Mammary microvascular endothelial cell (primary cell): ENCODE measurements around the gene SLC34A3. TPM values are rescaled to one million over a fixed set of nuclear protein-coding genes. Genes with fewer than 3 reads are reported as not detected.

ENCODE experiments used
- total RNA-seq: library from RNA; depleted of rRNA; stranded (reverse); fragments of >200 nt; gene quantifications from 2 replicates; pipeline ENCODE4 v1.2.3, GENCODE V29; 2015

The SLC34A3 gene
- not detected in 2 replicates for total RNA-seq

DNA sequence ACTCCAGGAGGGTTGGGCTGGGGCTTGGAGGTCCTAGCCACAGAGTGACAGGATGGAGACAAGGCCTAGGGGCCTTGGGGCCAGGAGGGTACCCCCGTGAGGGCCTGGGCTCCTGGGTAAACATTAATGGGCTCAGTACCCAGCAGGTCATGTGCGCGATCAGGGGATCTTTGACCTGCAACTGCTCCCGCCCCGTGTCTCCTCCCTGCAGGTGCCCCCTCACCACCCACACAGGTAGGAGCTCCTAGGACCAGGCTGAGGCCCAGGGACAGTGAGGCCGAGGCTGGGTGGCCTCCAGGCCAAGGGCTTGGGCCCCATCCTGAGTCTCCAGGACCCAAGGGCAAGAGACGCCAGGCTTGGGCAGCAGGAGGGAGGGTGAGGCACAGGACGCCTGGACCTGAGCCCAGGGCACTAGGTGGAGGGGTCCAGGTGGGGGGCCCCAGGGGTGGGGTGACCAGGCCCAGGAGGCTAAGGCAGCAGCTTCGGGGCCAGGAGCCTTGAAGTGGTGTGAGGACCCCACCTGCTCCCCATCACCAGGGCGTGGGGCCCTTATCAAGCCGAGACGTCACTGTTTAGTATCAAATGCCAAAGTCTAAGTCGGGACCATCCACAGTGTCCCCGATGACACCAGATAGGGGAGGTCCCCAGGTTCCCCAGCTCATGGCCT is at the start of gene SLC34A3:
Gene SLC34A3 (plus strand): TSS at position 197 of the 667 bp plus-strand sequence. CDS start 802 bp downstream, outside the sequence.

DNA sequence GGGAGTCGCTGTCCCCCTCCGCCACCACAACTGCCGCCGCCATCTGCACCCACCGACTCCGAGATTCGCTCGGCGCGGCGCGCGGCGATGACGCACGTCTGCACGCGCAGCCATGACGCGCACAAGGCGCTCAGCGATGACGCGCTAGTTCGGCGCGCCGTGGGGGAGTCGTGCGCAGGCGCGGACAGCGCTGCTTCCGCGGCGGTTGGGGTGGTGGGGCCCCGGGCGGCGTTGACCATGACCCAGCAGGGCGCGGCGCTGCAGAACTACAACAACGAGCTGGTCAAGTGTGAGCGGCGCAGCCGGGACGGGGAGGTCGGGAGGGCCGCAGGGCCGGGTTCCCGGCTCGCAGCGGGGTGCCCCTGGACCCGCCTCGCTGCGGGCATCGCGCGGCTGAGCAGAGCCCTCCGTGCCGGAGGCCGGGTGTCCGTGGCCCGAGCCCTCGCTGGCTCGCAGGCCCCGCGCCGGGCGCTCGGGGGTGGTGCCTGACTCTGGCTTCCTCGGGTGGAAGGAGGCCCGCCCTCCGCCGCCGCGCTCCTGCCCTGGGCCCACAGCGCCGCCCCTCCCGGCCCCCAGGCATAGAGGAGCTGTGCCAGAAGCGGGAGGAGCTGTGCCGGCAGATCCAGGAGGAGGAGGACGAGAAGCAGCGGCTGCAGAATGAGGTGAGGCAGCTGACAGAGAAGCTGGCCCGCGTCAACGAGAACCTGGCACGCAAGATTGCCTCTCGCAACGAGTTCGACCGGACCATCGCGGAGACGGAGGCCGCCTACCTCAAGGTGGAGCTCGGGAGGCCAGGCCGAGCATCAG is 42.0 kb upstream of the SLC34A3 start, which contains the start of the genes ANAPC2 and SSNA1:
Gene ANAPC2 (minus strand): TSS at position 71 of the 807 bp plus-strand sequence. CDS start 28 bp downstream, at position 43.
Gene SSNA1 (plus strand): TSS at position 187 of the 807 bp plus-strand sequence. CDS start 51 bp downstream, at position 238.

DNA sequence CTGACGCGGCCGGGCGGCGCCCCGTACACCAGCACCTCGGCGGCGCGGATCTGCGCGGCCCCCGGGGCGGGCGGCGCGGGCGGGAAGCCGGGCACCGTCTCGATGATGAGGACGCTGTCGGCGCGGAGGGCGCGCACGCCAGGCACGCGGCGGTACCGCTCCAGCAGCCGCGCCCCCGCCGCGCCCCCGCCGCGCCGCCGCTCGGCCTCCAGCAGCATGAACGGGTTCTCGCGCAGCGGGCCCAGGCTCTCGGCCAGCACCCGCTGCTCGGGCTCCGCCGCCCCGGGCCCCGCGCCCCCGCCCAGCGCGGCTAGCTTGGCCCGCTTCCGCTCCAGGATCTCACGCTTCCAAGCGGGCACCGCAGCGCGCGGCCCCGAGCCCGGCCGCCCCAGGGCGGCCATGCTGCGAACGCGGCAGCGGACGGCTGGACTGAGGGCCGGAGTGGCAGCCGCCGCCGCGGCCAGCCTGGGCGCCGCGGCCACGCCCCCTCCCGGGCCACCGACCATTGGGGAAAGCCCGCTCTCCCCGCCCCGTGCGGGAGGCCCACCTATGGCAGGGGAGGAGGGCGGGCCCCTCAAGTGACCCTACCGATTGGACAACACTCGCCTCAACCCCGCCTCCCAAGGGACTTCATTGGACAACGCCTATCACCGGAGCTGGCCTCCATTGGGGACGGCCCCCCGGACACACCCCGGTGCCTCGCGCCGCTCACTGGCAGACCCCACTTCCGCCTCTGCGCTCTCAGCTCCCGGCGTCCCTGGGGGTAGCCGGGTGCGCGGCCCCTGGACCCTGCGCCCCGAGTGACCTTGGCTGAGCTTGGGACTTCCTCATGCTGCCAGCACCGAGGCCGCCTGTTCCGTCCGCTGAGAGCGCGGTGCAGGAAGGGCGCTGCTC is 30.1 kb upstream of the SLC34A3 start, which contains the start of gene TPRN:
Gene TPRN (minus strand): TSS at position 431 of the 894 bp plus-strand sequence. CDS start 30 bp downstream, at position 401.

DNA sequence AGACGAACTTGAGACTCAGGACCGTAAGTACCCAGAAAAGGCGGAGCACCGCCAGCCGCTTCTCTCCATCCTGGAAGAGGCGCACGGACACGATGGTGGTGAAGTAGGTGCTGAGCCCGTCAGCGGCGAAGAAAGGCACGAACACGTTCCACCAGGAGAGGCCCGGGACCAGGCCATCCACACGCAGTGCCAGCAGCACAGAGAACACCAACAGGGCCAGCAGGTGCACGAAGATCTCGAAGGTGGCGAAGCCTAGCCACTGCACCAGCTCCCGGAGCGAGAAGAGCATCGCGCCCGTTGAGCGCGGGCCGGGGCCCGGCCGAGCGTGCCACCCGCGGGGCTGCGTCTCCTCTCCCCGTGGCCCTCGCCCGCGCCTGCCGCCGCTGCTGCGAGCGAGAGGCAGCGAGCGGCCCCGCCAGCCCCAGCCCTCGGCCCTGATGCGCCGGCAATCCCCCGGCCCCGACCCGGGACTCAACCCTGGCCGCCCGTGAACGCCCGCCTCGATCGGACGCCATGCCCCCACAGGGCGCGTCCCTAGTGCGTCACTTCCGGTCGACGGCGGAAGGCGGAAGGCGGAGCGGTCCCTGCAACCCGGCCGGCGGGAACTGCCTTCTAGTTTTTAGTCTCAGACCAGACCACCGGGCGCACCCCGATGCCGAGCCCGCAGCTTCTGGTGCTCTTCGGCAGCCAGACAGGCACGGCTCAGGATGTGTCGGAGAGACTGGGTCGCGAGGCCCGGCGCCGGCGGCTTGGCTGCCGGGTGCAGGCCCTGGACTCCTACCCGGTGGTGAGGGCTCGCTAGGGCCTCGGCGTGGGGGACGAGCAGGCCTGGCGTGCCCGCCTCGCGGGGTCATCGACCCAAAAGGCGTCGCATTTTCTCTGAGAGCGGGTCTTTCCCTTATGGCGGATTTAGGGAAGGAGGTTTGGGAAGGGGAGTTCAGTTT is 25.3 kb upstream of the SLC34A3 start, which contains the start of the genes NDOR1 and TMEM203:
Gene NDOR1 (plus strand): TSS at position 575 of the 944 bp plus-strand sequence. CDS start 78 bp downstream, at position 653.
Gene TMEM203 (minus strand): TSS at position 523 of the 944 bp plus-strand sequence. CDS start 234 bp downstream, at position 289.

DNA sequence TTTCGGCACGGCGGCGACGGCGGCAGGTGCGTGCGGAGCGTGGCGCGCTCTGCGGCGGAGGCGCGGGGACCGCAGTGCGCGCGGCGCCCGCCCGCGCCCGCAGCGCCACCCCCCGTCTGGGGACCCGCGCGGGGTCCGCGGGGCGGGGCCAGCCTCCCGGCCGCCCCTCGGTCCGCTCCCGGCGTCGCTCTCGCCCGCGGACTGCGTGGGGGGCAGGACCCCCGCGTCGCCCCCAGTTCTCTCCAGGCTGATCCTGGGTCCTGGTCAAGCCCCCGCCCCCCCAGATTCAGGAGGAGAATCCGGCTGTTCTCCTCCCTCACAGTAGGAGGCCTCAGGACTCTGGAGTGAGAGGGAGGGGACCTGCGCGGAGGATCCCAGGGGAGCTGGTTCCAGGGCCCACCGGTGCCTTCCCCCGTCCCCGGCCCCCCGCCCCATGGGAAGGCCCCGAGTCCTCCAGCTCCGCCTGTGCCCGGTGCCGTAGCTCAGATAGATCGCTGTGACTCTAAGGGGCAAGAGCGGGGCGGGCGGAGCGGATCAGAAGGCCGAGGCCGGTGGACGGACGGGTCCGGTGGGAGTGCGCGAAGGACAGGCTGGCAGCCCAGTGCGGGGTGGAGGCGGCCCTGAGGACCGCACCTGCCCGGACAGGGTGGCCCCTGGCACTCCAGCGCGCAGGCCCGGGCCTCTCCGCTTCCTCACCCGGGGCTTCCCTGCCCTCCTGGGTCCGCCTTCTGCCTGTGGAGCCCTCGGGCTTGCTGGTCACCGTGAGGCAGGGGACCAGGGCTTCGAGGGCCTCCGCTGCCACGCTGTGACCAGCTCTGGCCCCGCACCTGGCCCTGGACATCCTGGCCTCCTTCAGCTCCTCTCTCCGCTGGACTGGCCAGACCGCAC is 8.3 kb upstream of the SLC34A3 start, which contains the start of gene RNF208:
Gene RNF208 (minus strand): TSS at position 51 of the 888 bp plus-strand sequence. CDS start 1,028 bp downstream, outside the sequence.

DNA sequence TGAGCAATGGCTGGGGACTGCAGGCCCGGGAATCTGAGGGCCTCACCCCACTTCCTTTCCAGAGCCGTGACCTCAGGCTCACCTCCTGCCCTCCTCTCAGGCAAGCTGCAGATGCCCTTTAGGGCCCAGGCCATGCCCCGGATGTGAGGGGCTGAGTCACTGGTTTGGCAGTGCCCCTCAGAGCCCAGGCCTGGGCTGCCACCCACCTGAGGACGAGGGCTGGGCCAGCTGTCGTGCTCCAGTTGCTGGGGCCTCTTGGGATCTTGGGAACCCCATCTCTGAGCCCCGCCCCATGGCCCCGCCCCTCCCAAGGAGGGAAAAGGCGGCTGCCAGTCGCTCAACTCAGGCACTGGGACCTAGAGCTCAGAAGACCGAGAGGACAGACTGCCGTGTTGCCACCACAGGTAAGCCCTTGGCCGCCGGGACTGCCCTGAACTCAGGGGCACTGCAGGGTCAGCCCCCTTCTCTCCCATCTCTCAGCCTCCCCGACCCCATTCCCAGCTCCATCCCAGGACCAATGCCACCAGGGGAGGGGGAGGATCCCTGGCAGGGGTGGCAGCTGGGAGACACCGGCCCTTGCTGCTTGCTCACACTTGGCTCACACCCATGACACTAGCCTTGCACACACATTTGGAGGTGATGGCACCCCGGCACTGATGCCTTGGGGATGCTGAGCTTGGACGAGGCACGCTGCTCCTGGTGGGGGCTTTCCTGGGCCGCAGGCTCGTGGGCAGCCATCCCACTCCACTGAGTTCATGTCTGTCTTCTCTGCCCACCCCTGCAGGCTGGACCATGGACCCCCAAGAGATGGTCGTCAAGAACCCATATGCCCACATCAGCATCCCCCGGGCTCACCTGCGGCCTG is 5.6 kb upstream of the SLC34A3 start, which contains the start of gene CYSRT1:
Gene CYSRT1 (plus strand): TSS at position 345 of the 865 bp plus-strand sequence. CDS start 448 bp downstream, at position 793.

DNA sequence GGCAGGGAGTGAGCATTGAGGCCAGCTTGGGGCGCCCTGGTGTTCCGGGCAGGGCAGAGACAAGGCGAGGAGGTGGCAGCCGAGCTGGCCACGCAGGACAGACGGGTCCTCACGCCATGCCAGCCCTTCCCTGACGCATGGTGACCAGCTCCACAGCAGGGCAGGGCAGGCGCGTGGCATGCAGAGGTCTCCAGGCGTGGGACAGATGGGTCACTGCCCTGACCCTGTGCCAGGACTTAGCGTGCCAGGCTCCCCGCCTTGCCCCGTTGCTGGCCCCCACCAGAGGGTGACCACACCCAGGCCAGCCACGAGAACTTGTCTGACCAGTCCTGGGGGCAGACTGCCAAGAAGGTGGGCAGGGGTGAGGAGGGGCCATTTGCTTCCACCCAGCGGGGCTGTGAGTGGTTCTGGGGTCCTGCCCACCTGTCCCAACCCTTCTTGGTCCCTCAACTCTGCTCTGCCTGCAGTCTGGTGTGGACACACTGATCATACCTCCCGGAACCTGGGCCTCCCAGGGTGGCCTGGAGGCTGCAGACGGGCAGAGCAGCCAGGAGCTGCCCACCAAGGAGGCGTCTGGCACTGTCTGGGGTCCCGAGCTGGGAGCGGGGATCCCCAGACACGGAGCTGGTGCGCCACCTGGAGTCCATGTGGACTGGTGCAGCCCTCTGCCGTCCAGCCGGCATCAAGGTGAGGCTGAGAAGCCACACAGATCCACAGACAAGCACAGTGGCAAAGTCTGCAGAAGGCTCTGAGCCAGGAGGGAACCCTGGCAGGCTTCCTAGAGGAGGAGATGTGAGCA is 3.4 kb upstream of the SLC34A3 start, which contains the start of gene RNF224:
Gene RNF224 (plus strand): TSS at position 449 of the 799 bp plus-strand sequence. CDS start 834 bp downstream, outside the sequence.

DNA sequence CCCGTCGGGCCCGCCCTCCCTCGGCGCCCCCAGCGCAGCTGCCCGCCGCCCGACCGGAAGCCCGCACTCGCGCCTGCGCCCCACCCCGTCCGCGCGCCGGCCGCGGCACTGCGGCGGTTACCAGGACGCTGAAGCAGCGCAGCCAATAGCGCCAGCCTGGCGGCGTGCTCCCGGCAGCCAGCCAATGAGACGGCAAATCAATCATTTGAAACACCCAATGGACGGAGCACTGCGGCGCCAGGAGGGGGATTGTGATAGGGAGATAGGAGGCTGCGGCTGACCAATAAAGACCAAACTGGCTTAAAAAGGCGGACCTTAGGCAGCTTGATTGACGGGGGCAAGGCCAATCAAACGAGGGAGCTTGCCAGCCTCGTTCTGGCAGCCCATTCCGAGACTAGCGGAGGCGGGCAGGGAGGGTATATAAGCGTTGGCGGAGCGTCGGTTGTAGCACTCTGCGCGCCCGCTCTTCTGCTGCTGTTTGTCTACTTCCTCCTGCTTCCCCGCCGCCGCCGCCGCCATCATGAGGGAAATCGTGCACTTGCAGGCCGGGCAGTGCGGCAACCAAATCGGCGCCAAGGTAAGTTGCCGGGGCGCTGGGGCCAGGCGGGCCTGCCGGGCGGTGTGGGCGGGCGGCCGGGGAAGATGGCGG is 10.3 kb downstream of the SLC34A3 start, which contains the start of gene TUBB4B:
Gene TUBB4B (plus strand): TSS at position 447 of the 649 bp plus-strand sequence. CDS start 74 bp downstream, at position 521.

DNA sequence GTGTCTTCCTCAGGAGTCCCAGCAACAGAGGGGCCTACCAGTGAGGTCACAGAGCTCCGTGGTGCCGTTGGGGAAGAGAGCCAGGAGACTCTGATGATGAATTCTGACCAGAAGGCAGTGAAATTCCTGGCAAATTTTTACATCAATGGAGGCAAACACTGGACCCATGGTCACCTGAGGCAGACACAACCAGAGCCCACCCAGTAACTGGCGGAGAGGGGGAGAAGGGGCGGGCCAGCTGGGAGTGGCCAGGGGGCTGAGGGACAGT is 20.4 kb downstream of the SLC34A3 start, which contains the start of gene STPG3:
Gene STPG3 (plus strand): TSS at position 93 of the 268 bp plus-strand sequence. CDS start 1 bp downstream, at position 94.

DNA sequence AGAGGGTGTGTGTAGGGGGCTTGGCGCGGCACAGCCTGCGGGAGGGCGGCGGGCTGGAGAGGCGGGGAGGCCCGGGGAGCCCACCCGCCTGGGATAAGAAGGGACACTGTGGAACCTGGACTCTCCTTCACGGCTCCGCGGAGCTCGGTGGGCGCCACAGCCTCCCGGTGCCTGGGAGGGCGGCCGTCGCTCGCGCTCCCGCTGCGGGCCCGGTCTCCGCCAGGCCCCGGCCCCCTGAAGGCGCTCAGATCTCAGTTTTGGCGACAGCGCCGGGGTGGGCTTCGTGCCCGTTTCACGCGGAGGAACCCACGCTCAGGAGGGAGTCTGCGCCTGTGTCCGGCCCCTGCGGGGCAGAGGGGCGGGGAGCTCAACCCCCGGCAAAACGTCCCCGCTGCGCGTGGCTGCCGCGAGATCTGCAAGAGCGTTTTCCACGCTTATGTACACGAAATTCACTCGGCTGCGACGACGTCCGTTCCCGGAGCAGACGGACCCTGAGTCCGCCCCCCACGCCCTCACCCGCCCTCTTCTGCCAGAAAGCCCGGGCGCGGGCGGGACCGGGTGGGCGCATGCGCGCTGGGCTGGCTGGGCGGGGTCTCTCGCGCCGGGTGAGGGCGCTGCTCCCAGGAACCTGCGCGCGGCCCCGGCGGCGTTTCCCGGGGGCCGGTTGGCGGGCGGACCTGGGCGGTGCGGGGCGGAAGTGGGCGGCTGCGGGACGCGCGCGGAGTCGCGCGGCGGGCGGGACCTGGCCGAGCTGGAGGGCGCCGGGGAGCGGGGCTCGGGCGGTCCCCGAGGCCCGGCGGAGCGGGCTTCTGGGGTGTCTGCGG is 24.1 kb downstream of the SLC34A3 start, which contains the start of gene NELFB:
Gene NELFB (plus strand): TSS at position 704 of the 824 bp plus-strand sequence.

DNA sequence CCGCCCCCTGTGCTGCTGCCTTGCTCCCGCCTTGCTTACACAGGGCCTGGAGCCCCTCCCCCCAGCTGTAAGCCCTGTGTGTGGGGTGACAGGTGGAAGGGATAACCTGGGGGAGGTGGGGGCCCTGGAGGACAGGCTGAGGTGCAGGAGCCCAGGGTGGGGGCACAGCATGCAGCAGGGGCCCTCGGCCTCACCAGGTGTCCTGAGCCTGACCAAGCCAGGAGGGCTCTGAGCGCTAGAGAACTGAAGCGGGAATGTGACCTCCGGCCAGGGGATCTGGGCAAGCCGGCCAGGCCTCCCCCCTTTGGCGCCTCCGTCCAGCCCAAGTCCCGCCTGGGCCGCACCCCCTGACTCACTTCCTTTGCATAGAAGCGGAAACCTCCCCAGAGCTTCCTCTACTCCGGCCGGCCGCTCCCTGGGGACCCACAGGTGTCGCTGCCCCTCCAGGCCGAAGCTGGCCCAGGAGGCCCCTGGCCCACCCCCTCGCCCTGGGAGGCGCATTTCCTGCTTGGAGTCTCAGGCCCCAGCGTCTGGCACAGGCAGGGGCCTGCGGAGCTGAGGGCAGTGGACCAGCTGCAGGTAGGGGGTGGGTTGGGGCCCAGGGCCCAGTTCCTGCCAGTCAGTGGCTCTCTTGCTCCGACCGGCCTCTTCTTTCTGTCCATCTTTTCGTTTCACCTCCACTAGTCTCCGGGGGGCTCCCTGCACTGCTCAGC is 46.8 kb downstream of the SLC34A3 start, which contains the start of gene TOR4A:
Gene TOR4A (plus strand): TSS at position 398 of the 713 bp plus-strand sequence. CDS start 964 bp downstream, outside the sequence.

